T-cell (primary cell): Measurements from ENCODE around the gene ARID2. TPM values are rescaled to one million over a fixed set of nuclear protein-coding genes. Genes with fewer than 3 reads are reported as not detected.

ENCODE experiments used
- ATAC-seq, 4 experiments: fragments of 200-7000 bp in 3 of 4; fragments of 150-1000 bp in 1 of 4; cut with Tn5 transposase; replicated peaks in 1 of 4; 1 replicate in 3 of 4; 2 replicates in 1 of 4; pipeline ENCODE4 v1.10.0; 2021; ENCODE audit warnings: moderate library complexity in 3 of 4, mild to moderate bottlenecking in 2 of 4, moderate number of reproducible peaks in 1 of 4
- CTCF ChIA-PET, 2 donors: fragments of 300-600 bp; sonication (Branson Sonifier 250); formaldehyde crosslinking; loops; one replicate each; lab custom pipeline; 2022; ENCODE audit warnings: antibody characterized with exemption in 2 of 2; lab: Charles Lee
- POLR2A ChIA-PET, 2 donors: fragments of 300-600 bp; sonication (Branson Sonifier 250); formaldehyde crosslinking; loops; one replicate each; lab custom pipeline; 2022; ENCODE audit warnings: antibody characterized with exemption in 2 of 2; lab: Charles Lee
- DNase-seq, 35 experiments: peaks; one replicate each; pipeline versions ENCODE4 v3.0.0 to v3.0.0-alpha.2; 2013 to 2023
- H3K27ac ChIP-seq: one replicate; pipeline ENCODE4 v1.5.1; 2013; ENCODE audit warnings: low read length
- H3K27me3 ChIP-seq, 2 experiments: replicated peaks in 1 of 2; 1 replicate in 1 of 2; 2 replicates in 1 of 2; pipeline versions ENCODE4 v1.6.1 to v1.7.0; 2013; ENCODE audit warnings: low read length in 1 of 2, mixed read lengths in 1 of 2; ENCODE audit not compliant: control insufficient read depth in 2 of 2, insufficient read depth in 2 of 2; ENCODE audit errors: extremely low read depth in 1 of 2
- H3K36me3 ChIP-seq, 2 donors: 1 replicate in 1 of 2; 2 replicates in 1 of 2; pipeline versions ENCODE4 v1.6.1 to v1.7.0; 2013; ENCODE audit warnings: low read length in 1 of 2; ENCODE audit not compliant: control insufficient read depth in 2 of 2, insufficient read depth in 1 of 2; ENCODE audit errors: extremely low read depth in 1 of 2
- H3K4me1 ChIP-seq, 2 experiments: 1 replicate in 1 of 2; 2 replicates in 1 of 2; pipeline versions ENCODE4 v1.6.1 to v1.7.0; 2013; ENCODE audit warnings: low read length in 2 of 2, mixed read lengths in 1 of 2; ENCODE audit not compliant: insufficient read depth in 2 of 2, control insufficient read depth in 1 of 2; ENCODE audit errors: extremely low read depth in 1 of 2
- H3K4me3 ChIP-seq, 2 donors: 1 replicate in 1 of 2; 2 replicates in 1 of 2; pipeline versions ENCODE4 v1.5.1 to v1.7.0; 2013; ENCODE audit warnings: mild to moderate bottlenecking in 2 of 2, low read length in 1 of 2, moderate library complexity in 1 of 2; ENCODE audit not compliant: control insufficient read depth in 1 of 2; ENCODE audit errors: extremely low read depth in 1 of 2
- H3K9me3 ChIP-seq: 2 replicates; pipeline ENCODE4 v1.7.0; 2013
- H3K27ac Mint-ChIP-seq, 2 donors: one replicate each; pipeline ENCODE4 v1.8.0; 2020 to 2021; ENCODE audit warnings: mild to moderate bottlenecking in 2 of 2, mixed read lengths in 2 of 2
- H3K27me3 Mint-ChIP-seq, 2 donors: one replicate each; pipeline ENCODE4 v1.8.0; 2021 to 2022; ENCODE audit warnings: mixed read lengths in 2 of 2
- H3K36me3 Mint-ChIP-seq: one replicate; pipeline ENCODE4 v1.8.0; 2021; ENCODE audit warnings: mixed read lengths
- H3K4me1 Mint-ChIP-seq, 3 donors: one replicate each; pipeline ENCODE4 v1.8.0; 2020 to 2022; ENCODE audit warnings: mixed read lengths in 3 of 3, mild to moderate bottlenecking in 1 of 3
- H3K4me3 Mint-ChIP-seq, 3 donors: one replicate each; pipeline ENCODE4 v1.8.0; 2020 to 2022; ENCODE audit warnings: mild to moderate bottlenecking in 3 of 3, mixed read lengths in 3 of 3, moderate library complexity in 3 of 3
- H3K9me3 Mint-ChIP-seq, 3 donors: one replicate each; pipeline ENCODE4 v1.8.0; 2020 to 2022; ENCODE audit warnings: mixed read lengths in 3 of 3
- WGBS: methylation state at CpG from one replicate; pipeline ENCODE4 v1.1.5; 2013; ENCODE audit warnings: missing lambda C conversion rate; ENCODE audit not compliant: insufficient coverage; 5-methylcytosine and 5-hydroxymethylcytosine counted together
- total RNA-seq, 35 experiments: library from RNA in 6 of 35; stranded (reverse) in 6 of 35; fragments of 120-200 nt in 1 of 35; gene quantifications; one replicate each; pipeline versions ENCODE4 v1.2.1 to v1.2.4 and lab custom pipeline; 2013 to 2026

The ARID2 gene
- total RNA-seq, 5 donors from 2014 or later (not counting 1 experiment from before 2014, with no cell fraction given) = 40.2 to 67.6 (median 43.7) TPM

DNA sequence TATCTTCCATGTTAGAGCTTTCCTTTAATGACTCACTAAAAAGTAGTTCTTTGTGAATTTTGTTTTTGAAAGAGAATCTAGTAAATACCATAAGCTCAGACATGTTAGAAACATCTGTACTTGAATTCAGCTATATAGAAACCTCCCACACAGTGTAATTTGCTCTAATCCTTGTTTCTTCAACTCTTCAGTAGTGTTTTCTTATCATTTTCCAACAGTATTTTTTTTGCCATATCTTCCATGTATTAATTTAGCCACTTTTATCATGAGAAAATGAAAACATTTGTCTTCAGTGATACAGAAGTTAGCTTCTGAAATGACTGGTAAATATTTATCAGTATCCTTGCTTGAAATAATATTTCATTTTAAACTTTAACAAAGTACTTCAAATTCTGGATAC is 73.6 kb downstream of the ARID2 start:
- POLR2A ChIA-PET = no interaction called here

DNA sequence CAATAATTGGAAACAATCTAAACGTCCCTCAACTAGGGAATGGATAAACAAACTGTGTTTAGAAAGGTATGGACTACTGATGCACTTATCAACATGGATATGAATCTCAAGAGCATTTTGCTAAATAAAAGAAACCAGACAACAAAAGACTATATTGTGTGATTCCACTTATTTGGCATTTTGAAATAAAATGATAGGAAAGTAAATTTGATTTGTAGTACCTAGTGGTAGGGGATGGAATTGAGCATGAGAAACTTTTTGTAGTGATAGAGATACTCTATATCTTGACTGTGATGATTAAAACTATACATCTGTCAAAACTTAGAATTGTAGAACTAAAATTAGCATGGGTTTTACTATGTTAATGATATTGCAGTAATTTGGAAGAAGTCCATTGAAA is 87.1 kb downstream of the ARID2 start:
- Histone ChIP-seq H3K9me3 (no peaks in the 10 kb centered on the region), H3K36me3 (peaks cover 0 to 11% of the 10 kb centered on the region in 2 donors), H3K4me1 (no peaks in the 10 kb centered on the region), H3K27ac (no peak overlapping the region), H3K27me3 (no peaks in the 10 kb centered on the region), H3K4me3 (no peak overlapping the region)
- ATAC-seq (no peak), DNase-seq (no peak)
- Mint-ChIP-seq H3K4me3 (no peak overlapping the region), H3K27ac (no peak overlapping the region), H3K36me3 (peaks cover 34% of the 10 kb centered on the region), H3K9me3 (no peaks in the 10 kb centered on the region), H3K27me3 (no peaks in the 10 kb centered on the region), H3K4me1 (peaks cover 0 to 7% (median 2%) of the 10 kb centered on the region in 3 donors)
- POLR2A ChIA-PET = no interaction called here
- WGBS = no CpG with 5 or more reads among the region's 1 CpG
- CTCF ChIA-PET = no interaction called here

More for the DNA sequence above, 73.6 kb downstream of the ARID2 start:
- Mint-ChIP-seq H3K4me3 (no peak overlapping the region), H3K27me3 (no peaks in the 10 kb centered on the region), H3K4me1 (peaks cover 55 to 63% (median 61%) of the 10 kb centered on the region in 3 donors), H3K27ac (no peak overlapping the region), H3K36me3 (peaks cover 33% of the 10 kb centered on the region), H3K9me3 (peaks cover 0 to 3% (median 0%) of the 10 kb centered on the region in 3 donors)
- ATAC-seq (no peak), DNase-seq (no peak)
- Histone ChIP-seq H3K27me3 (no peaks in the 10 kb centered on the region), H3K4me1 (no peaks in the 10 kb centered on the region), H3K4me3 (no peak overlapping the region), H3K27ac (no peak overlapping the region), H3K9me3 (no peaks in the 10 kb centered on the region), H3K36me3 (no peaks in the 10 kb centered on the region)
- CTCF ChIA-PET = no interaction called here

- Histone ChIP-seq H3K27ac (no peak overlapping the region), H3K4me1 (no peaks in the 10 kb centered on the region), H3K4me3 (no peak overlapping the region), H3K9me3 (no peaks in the 10 kb centered on the region), H3K27me3 (no peaks in the 10 kb centered on the region), H3K36me3 (peaks cover 0 to 10% of the 10 kb centered on the region in 2 donors)
- DNase-seq (no peak), ATAC-seq (no peak)
- Mint-ChIP-seq H3K27me3 (no peaks in the 10 kb centered on the region), H3K4me3 (no peak overlapping the region), H3K9me3 (peaks cover 0 to 6% (median 3%) of the 10 kb centered on the region in 3 donors), H3K27ac (no peak overlapping the region), H3K4me1 (peaks cover 0 to 8% (median 7%) of the 10 kb centered on the region in 3 donors), H3K36me3 (peaks cover 66% of the 10 kb centered on the region)
- ChIA-PET CTCF (interaction anchor here in 1 of 2 donors (0.6 kb wide), 1 partner anchor 11 kb away, joined by 3 read pairs; no protein-coding TSS in a partner anchor), POLR2A (interaction anchor here in 1 of 2 donors (0.8 kb wide), 1 partner anchor 20 kb away, joined by 3 read pairs; no protein-coding TSS in a partner anchor)
- WGBS = no CpG with 5 or more reads among the region's 3 CpGs
Observed at GRCh38 chr12:45827974-45828373, 98.5 kb downstream of the ARID2 start.

- Histone ChIP-seq H3K27ac (no peak overlapping the region), H3K4me1 (no peaks in the 10 kb centered on the region), H3K9me3 (no peaks in the 10 kb centered on the region), H3K27me3 (no peaks in the 10 kb centered on the region), H3K36me3 (peaks cover 0 to 10% of the 10 kb centered on the region in 2 donors), H3K4me3 (no peak overlapping the region)
- DNase-seq = no peak
- POLR2A ChIA-PET = interaction anchor here in 1 of 2 donors (0.6 to 0.8 kb wide), 2 partner anchors 20 to 106 kb away, joined by 3 read pairs; no protein-coding TSS in a partner anchor
- H3K4me1 Mint-ChIP-seq = peaks cover 0 to 8% (median 8%) of the 10 kb centered on the region in 3 donors
- ATAC-seq = no peak
- peaks cover 63% of the 10 kb centered on the region for H3K36me3 Mint-ChIP-seq
- no peak overlapping the region for H3K4me3 Mint-ChIP-seq
- WGBS = no CpG with 5 or more reads among the region's 2 CpGs
- CTCF ChIA-PET = no interaction called here
- peaks cover 0 to 6% (median 3%) of the 10 kb centered on the region in 3 donors for H3K9me3 Mint-ChIP-seq
- no peak overlapping the region for H3K27ac Mint-ChIP-seq
- no peaks in the 10 kb centered on the region for H3K27me3 Mint-ChIP-seq
Observed at GRCh38 chr12:45828402-45828801, 98.9 kb downstream of the ARID2 start.

DNA sequence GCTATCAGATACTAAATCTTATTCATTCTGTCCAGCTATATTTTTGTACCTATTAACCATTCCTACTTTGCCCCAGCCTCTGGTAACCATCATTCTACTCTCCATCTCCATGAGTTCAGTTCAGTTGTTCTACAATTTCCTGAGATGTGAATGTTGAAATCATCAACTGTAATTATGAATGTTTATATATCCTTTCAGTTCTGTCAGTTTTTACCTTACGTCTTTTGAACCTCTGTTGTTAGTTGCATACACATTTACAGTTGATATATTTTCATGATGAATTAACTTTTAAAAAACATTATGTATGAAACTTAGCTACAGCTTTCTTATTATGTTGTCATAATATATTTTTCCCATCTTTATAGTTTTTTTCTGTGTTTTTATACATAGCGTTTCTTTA is 102.1 kb downstream of the ARID2 start:
- no CpG with 5 or more reads among the region's 2 CpGs for WGBS
- Histone ChIP-seq H3K27me3 (no peaks in the 10 kb centered on the region), H3K9me3 (no peaks in the 10 kb centered on the region), H3K27ac (no peak overlapping the region), H3K4me1 (no peaks in the 10 kb centered on the region), H3K36me3 (peaks cover 0 to 14% of the 10 kb centered on the region in 2 donors), H3K4me3 (no peak overlapping the region)
- Mint-ChIP-seq H3K27ac (no peak overlapping the region), H3K4me3 (no peak overlapping the region), H3K9me3 (peaks cover 0 to 6% (median 3%) of the 10 kb centered on the region in 3 donors), H3K27me3 (no peaks in the 10 kb centered on the region), H3K4me1 (peaks cover 0 to 10% (median 8%) of the 10 kb centered on the region in 3 donors), H3K36me3 (peaks cover 55% of the 10 kb centered on the region)
- ATAC-seq = no peak
- CTCF ChIA-PET = interaction anchor here in 1 of 2 donors (0.8 kb wide), 1 partner anchor 11 kb away, joined by 5 read pairs; no protein-coding TSS in a partner anchor
- no peak for DNase-seq
- POLR2A ChIA-PET = no interaction called here

GRCh38 chr12:45833401-45833800 is 103.9 kb downstream of the ARID2 start:
- Mint-ChIP-seq H3K9me3 (peaks cover 0 to 6% (median 3%) of the 10 kb centered on the region in 3 donors), H3K4me1 (peaks cover 0 to 8% (median 8%) of the 10 kb centered on the region in 3 donors), H3K36me3 (peaks cover 52% of the 10 kb centered on the region), H3K27me3 (no peaks in the 10 kb centered on the region), H3K27ac (no peak overlapping the region), H3K4me3 (no peak overlapping the region)
- Histone ChIP-seq H3K36me3 (peaks cover 0 to 25% of the 10 kb centered on the region in 2 donors), H3K9me3 (no peaks in the 10 kb centered on the region), H3K4me3 (no peak overlapping the region), H3K4me1 (no peaks in the 10 kb centered on the region), H3K27me3 (no peaks in the 10 kb centered on the region), H3K27ac (no peak overlapping the region)
- ChIA-PET POLR2A (interaction anchor here in 1 of 2 donors (1.7 kb wide), 1 partner anchor 73 kb away, joined by 4 read pairs; no protein-coding TSS in a partner anchor), CTCF (interaction anchor here in 1 of 2 donors (0.6 to 1.0 kb wide), 2 partner anchors 177 to 290 kb away, joined by 5 to 6 read pairs; no protein-coding TSS in a partner anchor)
- ATAC-seq = no peak
- no peak for DNase-seq
